GM23248 (cell line): ENCODE data around the gene MTMR11.

ENCODE experiments used
- EZH2 ChIP-seq: fragments of 200-600 bp; sonication (generic); IDR thresholded peaks from 2 replicates; pipeline ENCODE4 v1.6.1; 2018; ENCODE audit warnings: antibody characterized with exemption, mild to moderate bottlenecking; ENCODE audit not compliant: insufficient read depth, poor library complexity, severe bottlenecking
- EZH2phosphoT487 ChIP-seq: fragments of 200-600 bp; sonication (generic); IDR thresholded peaks from 2 replicates; pipeline ENCODE4 v1.6.1; 2018; ENCODE audit warnings: antibody characterized with exemption, moderate library complexity, mild to moderate bottlenecking, low read depth; ENCODE audit not compliant: insufficient read depth

GRCh38 chr1:149979972-149980540, 43.4 kb upstream of the MTMR11 start:
- TF ChIP-seq EZH2 (no peak), EZH2phosphoT487 (no peak)
